ENCODE results near the gene RNF144B. TPM values are rescaled to one million over a fixed set of nuclear protein-coding genes. Genes with fewer than 3 reads are reported as not detected.
A peak's percentile ranks its signal among the peaks of the same experiment; 100 is the strongest.

RNF144B gene
- total and polyA plus RNA-seq, 7 donors: 6.0 to 94.9 (median 34.5) TPM

DNA sequence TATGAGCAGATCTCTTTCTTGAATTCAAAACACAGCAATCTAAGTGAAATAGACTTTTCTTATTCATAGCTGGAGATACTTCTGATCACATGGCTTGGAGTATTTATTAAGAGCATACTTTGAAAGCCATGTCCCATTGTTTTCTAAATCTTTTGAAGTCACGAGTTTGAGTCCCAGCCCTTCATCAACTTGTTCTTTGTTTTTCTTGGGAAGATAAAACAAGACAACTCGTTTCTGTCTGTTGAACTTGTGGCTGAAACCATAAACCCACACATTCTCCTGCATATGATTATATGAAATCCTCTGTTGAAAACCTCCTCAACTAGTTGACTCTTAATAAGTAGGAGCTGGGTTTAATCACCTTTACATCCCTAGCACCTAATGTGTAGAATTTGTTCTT, 3.3 kb downstream of the RNF144B start:
- no peak for ATAC-seq
- H3K4me3 ChIP-seq: peak overlapping the region; percentile 72
- TF ChIP-seq, protein P1, sequence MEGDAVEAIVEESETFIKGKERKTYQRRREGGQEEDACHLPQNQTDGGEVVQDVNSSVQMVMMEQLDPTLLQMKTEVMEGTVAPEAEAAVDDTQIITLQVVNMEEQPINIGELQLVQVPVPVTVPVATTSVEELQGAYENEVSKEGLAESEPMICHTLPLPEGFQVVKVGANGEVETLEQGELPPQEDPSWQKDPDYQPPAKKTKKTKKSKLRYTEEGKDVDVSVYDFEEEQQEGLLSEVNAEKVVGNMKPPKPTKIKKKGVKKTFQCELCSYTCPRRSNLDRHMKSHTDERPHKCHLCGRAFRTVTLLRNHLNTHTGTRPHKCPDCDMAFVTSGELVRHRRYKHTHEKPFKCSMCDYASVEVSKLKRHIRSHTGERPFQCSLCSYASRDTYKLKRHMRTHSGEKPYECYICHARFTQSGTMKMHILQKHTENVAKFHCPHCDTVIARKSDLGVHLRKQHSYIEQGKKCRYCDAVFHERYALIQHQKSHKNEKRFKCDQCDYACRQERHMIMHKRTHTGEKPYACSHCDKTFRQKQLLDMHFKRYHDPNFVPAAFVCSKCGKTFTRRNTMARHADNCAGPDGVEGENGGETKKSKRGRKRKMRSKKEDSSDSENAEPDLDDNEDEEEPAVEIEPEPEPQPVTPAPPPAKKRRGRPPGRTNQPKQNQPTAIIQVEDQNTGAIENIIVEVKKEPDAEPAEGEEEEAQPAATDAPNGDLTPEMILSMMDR (IDR thresholded peaks at IDR 0.05): no peak
- no peaks in the 10 kb centered on the region for H3K27me3 ChIP-seq (ENCODE audit: insufficient read depth in 3 of 3, low read length in 2 of 3)
- peak overlapping the region; percentile 87 for H3K27ac ChIP-seq
- H3K9me3 ChIP-seq: no peaks in the 10 kb centered on the region
- intact Hi-C loops (cut with DNase I): no loop called here
- 14 to 51% (median 16%) methylated on average over 2 of the region's 2 CpGs for WGBS, 3 donors
- no peak for DNase-seq
- H3K36me3 ChIP-seq (ENCODE audit: insufficient read depth in 1 of 2, low read depth in 1 of 2): peaks cover 0 to 6% of the 10 kb centered on the region in 2 donors
- peaks cover 50% of the 10 kb centered on the region for H3K4me1 ChIP-seq

DNA sequence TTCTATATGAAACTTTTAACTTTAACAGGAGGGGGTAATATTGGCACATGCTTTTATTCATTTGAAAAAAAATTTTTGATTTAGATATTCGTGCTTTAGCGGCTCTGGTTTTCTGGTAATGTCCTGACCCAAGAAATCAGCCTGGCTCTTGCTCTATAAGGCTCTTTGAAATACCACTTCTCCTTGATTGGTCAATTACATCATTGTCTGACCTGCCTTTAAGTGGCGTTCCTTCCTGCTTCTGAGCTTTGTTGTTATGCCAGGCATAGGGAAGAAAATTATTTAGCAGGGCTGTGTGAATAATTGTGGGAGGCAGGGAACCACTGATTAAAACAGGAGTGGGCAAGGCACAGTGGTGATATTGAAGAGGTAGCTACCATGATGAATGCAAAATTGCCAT, 3.9 kb downstream of the RNF144B start:
- 57 to 68% (median 61%) methylated on average over 3 of the region's 3 CpGs for WGBS, 3 donors
- H3K4me1 ChIP-seq: peaks cover 56% of the 10 kb centered on the region

DNA sequence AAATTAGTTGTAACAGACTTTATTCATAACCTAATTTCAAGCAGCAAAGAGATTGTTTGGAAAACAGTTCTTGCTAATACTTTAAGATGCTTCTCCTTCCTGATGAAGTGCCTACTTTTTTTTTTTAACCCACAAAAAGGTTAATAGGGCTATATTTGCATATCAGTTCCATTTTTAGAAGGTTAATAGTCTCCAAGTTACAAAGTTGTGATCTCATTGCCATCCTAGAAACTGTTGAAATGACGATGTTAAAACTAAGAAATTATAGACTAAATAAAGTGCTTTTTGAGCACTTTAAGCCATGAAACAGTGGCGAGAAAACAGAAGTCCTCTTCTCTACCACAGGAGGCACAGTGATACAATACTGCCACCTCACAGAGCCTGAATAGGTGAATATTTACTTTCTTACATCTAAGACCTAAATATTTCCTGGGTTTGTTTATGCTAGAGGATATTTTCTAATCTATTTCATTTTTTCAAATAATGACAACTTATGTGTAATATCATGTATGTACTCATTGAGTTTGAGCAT, 5.3 kb downstream of the RNF144B start:
- peak overlapping the region; percentile 72 for H3K4me3 ChIP-seq

More for the DNA sequence above, 3.9 kb downstream of the RNF144B start:
- Histone ChIP-seq H3K27ac (peak overlapping the region; percentile 87), H3K27me3 (ENCODE audit: insufficient read depth in 3 of 3, low read length in 2 of 3) (no peaks in the 10 kb centered on the region), H3K36me3 (ENCODE audit: insufficient read depth in 1 of 2, low read depth in 1 of 2) (peaks cover 0 to 6% of the 10 kb centered on the region in 2 donors), H3K4me3 (peak overlapping the region; percentile 72), H3K9me3 (no peaks in the 10 kb centered on the region)
- ATAC-seq (no peak), DNase-seq (no peak)
- intact Hi-C loops (cut with DNase I): no loop called here
- TF ChIP-seq, protein P1 (IDR thresholded peaks at IDR 0.05): no peak

DNA sequence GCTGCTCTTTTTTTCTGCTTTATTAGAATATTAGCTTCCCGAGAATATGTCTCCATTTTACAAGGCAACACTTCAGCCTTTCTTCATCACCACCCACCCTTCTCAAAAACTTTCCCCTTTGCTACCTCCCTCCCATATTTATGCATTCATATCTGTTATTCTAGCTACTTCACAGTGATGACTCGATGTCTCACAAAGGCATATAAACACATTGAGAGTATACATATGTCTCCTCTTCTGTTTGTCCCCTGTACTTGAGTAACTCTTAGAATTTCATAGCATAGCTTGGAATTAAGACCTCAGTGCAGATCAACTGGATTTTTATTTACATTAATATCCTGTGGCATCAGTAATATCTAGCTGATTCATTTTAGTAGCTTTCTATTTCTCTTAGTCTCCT, 6.5 kb downstream of the RNF144B start:
- no peak overlapping the region for H3K27ac ChIP-seq
- ATAC-seq: no peak

More for the DNA sequence above, 5.3 kb downstream of the RNF144B start:
- peaks cover 0 to 6% of the 10 kb centered on the region in 2 donors for H3K36me3 ChIP-seq (ENCODE audit: insufficient read depth in 1 of 2, low read depth in 1 of 2)
- 59 to 86% (median 78%) methylated on average over 2 of the region's 2 CpGs for WGBS, 3 donors
- ATAC-seq: no peak
- no peak for DNase-seq
- H3K4me1 ChIP-seq: peaks cover 63% of the 10 kb centered on the region
- TF ChIP-seq, protein P1 (IDR thresholded peaks at IDR 0.05): peak; percentile 20
- no peaks in the 10 kb centered on the region for H3K9me3 ChIP-seq
- no peaks in the 10 kb centered on the region for H3K27me3 ChIP-seq (ENCODE audit: insufficient read depth in 3 of 3, low read length in 2 of 3)
- intact Hi-C loops (cut with DNase I): no loop called here
- peak overlapping the region; percentile 28 for H3K27ac ChIP-seq

More for the DNA sequence above, 6.5 kb downstream of the RNF144B start:
- H3K36me3 ChIP-seq (ENCODE audit: insufficient read depth in 1 of 2, low read depth in 1 of 2): peaks cover 0 to 11% of the 10 kb centered on the region in 2 donors
- TF ChIP-seq, protein P1 (IDR thresholded peaks at IDR 0.05): no peak
- no peaks in the 10 kb centered on the region for H3K9me3 ChIP-seq
- H3K4me1 ChIP-seq: peaks cover 76% of the 10 kb centered on the region
- H3K4me3 ChIP-seq: no peak overlapping the region
- WGBS, 3 donors: 93 to 100% (median 95%) methylated on average over 2 of the region's 2 CpGs
- DNase-seq: no peak
- H3K27me3 ChIP-seq (ENCODE audit: insufficient read depth in 3 of 3, low read length in 2 of 3): no peaks in the 10 kb centered on the region
- intact Hi-C loops (cut with DNase I): no loop called here

All from psoas muscle (tissue), 8 donors.